HepG2 (cell line): ENCODE data around the gene ASH1L. TPM values are rescaled to one million over a fixed set of nuclear protein-coding genes. Genes with fewer than 3 reads are reported as not detected.

Source experiments
- BCLAF1 ChIP-seq: fragments of 450-650 bp; IDR thresholded peaks from 2 replicates; pipeline ENCODE4 v1.6.1; 2017; ENCODE audit warnings: mild to moderate bottlenecking
- DBP ChIP-seq: sonication (generic); formaldehyde crosslinking; IDR thresholded peaks from 2 replicates; pipeline ENCODE4 v1.4.0; 2020; ENCODE audit warnings: missing genetic modification reagents; ENCODE audit errors: not compliant biosample characterization
- ERF ChIP-seq: IDR thresholded peaks from 2 replicates; pipeline ENCODE4 v1.6.1; 2018; ENCODE audit warnings: missing biosample characterization, missing genetic modification reagents
- GATAD2A ChIP-seq: IDR thresholded peaks from 2 replicates; pipeline ENCODE4 v1.6.1; 2016
- RELA ChIP-seq: sonication (generic); formaldehyde crosslinking; IDR thresholded peaks from 2 replicates; pipeline ENCODE4 v1.4.0; 2020; ENCODE audit warnings: missing genetic modification reagents
- RORA ChIP-seq: sonication (generic); formaldehyde crosslinking; IDR thresholded peaks from 2 replicates; pipeline ENCODE4 v1.5.0; 2020; ENCODE audit warnings: mild to moderate bottlenecking, missing genetic modification reagents, moderate library complexity
- SMARCE1 ChIP-seq: fragments of 450-650 bp; IDR thresholded peaks from 2 replicates; pipeline ENCODE4 v1.6.1; 2017; ENCODE audit warnings: borderline replicate concordance
- TEF ChIP-seq: sonication (generic); formaldehyde crosslinking; IDR thresholded peaks from 2 replicates; pipeline ENCODE4 v1.5.0; 2020; ENCODE audit warnings: missing genetic modification reagents
- TFDP1 ChIP-seq: IDR thresholded peaks from 2 replicates; pipeline ENCODE4 v1.6.1; 2016; ENCODE audit warnings: missing compliant biosample characterization, missing genetic modification reagents, borderline replicate concordance
- ZBTB4 ChIP-seq: sonication (generic); formaldehyde crosslinking; IDR thresholded peaks from 2 replicates; pipeline ENCODE4 v1.4.0; 2020; ENCODE audit warnings: missing genetic modification reagents, mild to moderate bottlenecking, borderline replicate concordance
- ZBTB44 ChIP-seq: sonication (generic); formaldehyde crosslinking; IDR thresholded peaks from 2 replicates; pipeline ENCODE4 v1.4.0; 2020; ENCODE audit warnings: missing genetic modification reagents
- ZFY ChIP-seq: sonication (generic); formaldehyde crosslinking; IDR thresholded peaks from 2 replicates; pipeline ENCODE4 v1.4.0; 2020; ENCODE audit warnings: missing genetic modification reagents
- ZNF256 ChIP-seq: sonication (generic); formaldehyde crosslinking; conservative IDR thresholded peaks from 2 replicates; pipeline ENCODE4 v1.4.0; 2020; ENCODE audit warnings: missing genetic modification reagents
- ZNF512B ChIP-seq: sonication (generic); formaldehyde crosslinking; IDR thresholded peaks from 2 replicates; pipeline ENCODE4 v1.5.1; 2020; ENCODE audit warnings: missing genetic modification reagents, mild to moderate bottlenecking, borderline replicate concordance
- ZNF558 ChIP-seq: sonication (generic); formaldehyde crosslinking; IDR thresholded peaks from 2 replicates; pipeline ENCODE4 v1.9.0; 2022; ENCODE audit warnings: mild to moderate bottlenecking, missing genetic modification reagents, borderline replicate concordance
- ZNF598 ChIP-seq: sonication (generic); formaldehyde crosslinking; IDR thresholded peaks from 2 replicates; pipeline ENCODE4 v1.5.1; 2020; ENCODE audit warnings: mild to moderate bottlenecking, missing genetic modification reagents, borderline replicate concordance
- ZNF841 ChIP-seq: sonication (generic); formaldehyde crosslinking; IDR thresholded peaks from 2 replicates; pipeline ENCODE4 v1.8.1; 2023; ENCODE audit warnings: missing genetic modification reagents, borderline replicate concordance
- polyA plus RNA-seq, 8 experiments: library from polyadenylated mRNA; depleted of rRNA in 3 of 8; stranded (reverse) in 7 of 8; unstranded in 1 of 8; fragments of >200 nt; fragmentation: Illumina TruSeq in 4 of 8; extraction: Trizol in 4 of 8; gene quantifications; 2 replicates each; pipeline versions ENCODE4 v1.2.1 to v1.2.3, GENCODE V29; 2011 to 2016; ENCODE audit warnings: low read depth in 4 of 8, missing spikeins in 1 of 8, mixed read lengths in 1 of 8; ENCODE audit not compliant: insufficient read depth in 1 of 8
- total RNA-seq, 5 experiments: library from RNA; depleted of rRNA; stranded (reverse); fragments of >200 nt; fragmentation: Illumina TruSeq; extraction: Trizol; gene quantifications; 2 replicates each; pipeline ENCODE4 v1.2.3, GENCODE V29; 2016; ENCODE audit warnings: low read depth in 1 of 5

The ASH1L gene
- total and polyA plus RNA-seq, 2 of the 13 experiments (the other 11 are each of a cell fraction or from before 2014, with no cell fraction given) = 10.2 to 15.3 TPM

GRCh38 chr1:155286544-155286943 is 276.1 kb downstream of the ASH1L start (continued):
- TF ChIP-seq DBP (CRISPR knock-in tag) (no peak), TEF (CRISPR knock-in tag) (peak; percentile 86), ZNF512B (CRISPR knock-in tag) (no peak), ZBTB4 (CRISPR knock-in tag) (no peak), TFDP1 (CRISPR knock-in tag) (no peak), ZNF841 (CRISPR knock-in tag) (no peak), SMARCE1 (no peak), ZNF558 (CRISPR knock-in tag) (no peak), ZFY (CRISPR knock-in tag) (no peak), ZBTB44 (no peak), ERF (CRISPR knock-in tag) (0 out of 2 replicates have a peak, but pooled peaks have one; percentile 14), ZNF598 (CRISPR knock-in tag) (no peak), RORA (CRISPR knock-in tag) (no peak), BCLAF1 (no peak), ZNF256 (no peak), RELA (CRISPR knock-in tag) (no peak), GATAD2A (peak; percentile 69)
